Caco-2 (cell line): ENCODE data around the gene B4GALNT2. TPM values are rescaled to one million over a fixed set of nuclear protein-coding genes. Genes with fewer than 3 reads are reported as not detected.

Experiments
- BruUV-seq: library from RNA; stranded (reverse); fragments of 400-500 nt; replicated peaks from 2 replicates; lab custom pipeline; 2021; lab: Mats Ljungman, UMichigan
- CTCF ChIA-PET: fragments of 300-600 bp; sonication (Branson Sonifier 250); formaldehyde crosslinking; loops from one replicate; lab custom pipeline; 2022; ENCODE audit warnings: antibody characterized with exemption; lab: Charles Lee
- POLR2A ChIA-PET: fragments of 300-600 bp; sonication (Branson Sonifier 250); formaldehyde crosslinking; loops from one replicate; lab custom pipeline; 2022; ENCODE audit warnings: antibody characterized with exemption; lab: Charles Lee
- DNase-seq, 2 experiments: peaks; one replicate each; pipeline versions ENCODE4 v3.0.0 to v3.0.0-alpha.2; 2020 to 2022
- H3K27me3 ChIP-seq: replicated peaks from 2 replicates; pipeline ENCODE4 v1.6.0; 2011; ENCODE audit warnings: low read length; ENCODE audit not compliant: control insufficient read depth, insufficient read depth
- H3K36me3 ChIP-seq: 2 replicates; pipeline ENCODE4 v1.5.1; 2011; ENCODE audit warnings: low read length; ENCODE audit not compliant: control insufficient read depth, insufficient read depth
- H3K4me1 ChIP-seq: fragments of 250-450 bp; sonication (Bioruptor Pico); 2 replicates; pipeline ENCODE4 v1.5.1; 2020; ENCODE audit warnings: mild to moderate bottlenecking
- H3K4me3 ChIP-seq: 2 replicates; pipeline ENCODE4 v1.5.1; 2011; ENCODE audit warnings: low read depth, mild to moderate bottlenecking, control low read depth, low read length
- H3K9me3 ChIP-seq: fragments of 250-450 bp; sonication (Bioruptor Pico); 2 replicates; pipeline ENCODE4 v1.5.1; 2020; ENCODE audit warnings: mild to moderate bottlenecking, moderate library complexity
- H3K27ac Mint-ChIP-seq: one replicate; pipeline ENCODE4 v1.8.0; 2022; ENCODE audit warnings: mixed read lengths; ENCODE audit not compliant: unreplicated experiment
- H3K27me3 Mint-ChIP-seq: one replicate; pipeline ENCODE4 v1.8.0; 2022; ENCODE audit warnings: mixed read lengths; ENCODE audit not compliant: insufficient read depth, unreplicated experiment
- H3K36me3 Mint-ChIP-seq: one replicate; pipeline ENCODE4 v1.8.0; 2022; ENCODE audit warnings: mild to moderate bottlenecking, mixed read lengths; ENCODE audit not compliant: insufficient read depth, unreplicated experiment
- H3K4me1 Mint-ChIP-seq: one replicate; pipeline ENCODE4 v1.8.0; 2022; ENCODE audit warnings: low read depth, mixed read lengths; ENCODE audit not compliant: unreplicated experiment
- H3K4me3 Mint-ChIP-seq: one replicate; pipeline ENCODE4 v1.8.0; 2022; ENCODE audit warnings: mild to moderate bottlenecking, moderate library complexity, mixed read lengths; ENCODE audit not compliant: unreplicated experiment
- H3K9me3 Mint-ChIP-seq: one replicate; pipeline ENCODE4 v1.8.0; 2022; ENCODE audit warnings: mixed read lengths; ENCODE audit not compliant: unreplicated experiment
- intact Hi-C: fragments of 100-400 bp; cut with micrococcal nuclease; formaldehyde crosslinking; loops from one replicate; pipeline ENCODE4 v1.10.0; 2022; ENCODE audit not compliant: unreplicated experiment
- total RNA-seq: library from RNA; stranded (reverse); gene quantifications from 2 replicates; pipeline ENCODE4 v1.2.3, GENCODE V29; 2022
- TF ChIP-seq, protein P1 (sequence below), 2 experiments: fragments of 200-600 bp in 1 of 2; IDR thresholded peaks; 1 replicate in 1 of 2; 2 replicates in 1 of 2; pipeline versions ENCODE4 v1.5.1 to v1.8.0; 2011 to 2022; ENCODE audit warnings: antibody characterized with exemption in 1 of 2, control low read depth in 1 of 2, inconsistent platforms in 1 of 2, low read depth in 1 of 2, low read length in 1 of 2, mild to moderate bottlenecking in 1 of 2, moderate library complexity in 1 of 2; ENCODE audit not compliant: insufficient read depth in 1 of 2, severe bottlenecking in 1 of 2, unreplicated experiment in 1 of 2

The B4GALNT2 gene
- total RNA-seq, 1 experiment from 2014 or later, result 1.3 TPM

GRCh38 chr17:49223517-49224197, 91.1 kb downstream of the B4GALNT2 start:
- TF ChIP-seq, protein P1, sequence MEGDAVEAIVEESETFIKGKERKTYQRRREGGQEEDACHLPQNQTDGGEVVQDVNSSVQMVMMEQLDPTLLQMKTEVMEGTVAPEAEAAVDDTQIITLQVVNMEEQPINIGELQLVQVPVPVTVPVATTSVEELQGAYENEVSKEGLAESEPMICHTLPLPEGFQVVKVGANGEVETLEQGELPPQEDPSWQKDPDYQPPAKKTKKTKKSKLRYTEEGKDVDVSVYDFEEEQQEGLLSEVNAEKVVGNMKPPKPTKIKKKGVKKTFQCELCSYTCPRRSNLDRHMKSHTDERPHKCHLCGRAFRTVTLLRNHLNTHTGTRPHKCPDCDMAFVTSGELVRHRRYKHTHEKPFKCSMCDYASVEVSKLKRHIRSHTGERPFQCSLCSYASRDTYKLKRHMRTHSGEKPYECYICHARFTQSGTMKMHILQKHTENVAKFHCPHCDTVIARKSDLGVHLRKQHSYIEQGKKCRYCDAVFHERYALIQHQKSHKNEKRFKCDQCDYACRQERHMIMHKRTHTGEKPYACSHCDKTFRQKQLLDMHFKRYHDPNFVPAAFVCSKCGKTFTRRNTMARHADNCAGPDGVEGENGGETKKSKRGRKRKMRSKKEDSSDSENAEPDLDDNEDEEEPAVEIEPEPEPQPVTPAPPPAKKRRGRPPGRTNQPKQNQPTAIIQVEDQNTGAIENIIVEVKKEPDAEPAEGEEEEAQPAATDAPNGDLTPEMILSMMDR (IDR thresholded peaks at IDR 0.05; ENCODE audit: insufficient read depth in 1 of 2, low read depth in 1 of 2, low read length in 1 of 2, severe bottlenecking in 1 of 2, unreplicated experiment in 1 of 2), result peak; percentile 98 to 100
- no TSS peak for BruUV-seq

DNA sequence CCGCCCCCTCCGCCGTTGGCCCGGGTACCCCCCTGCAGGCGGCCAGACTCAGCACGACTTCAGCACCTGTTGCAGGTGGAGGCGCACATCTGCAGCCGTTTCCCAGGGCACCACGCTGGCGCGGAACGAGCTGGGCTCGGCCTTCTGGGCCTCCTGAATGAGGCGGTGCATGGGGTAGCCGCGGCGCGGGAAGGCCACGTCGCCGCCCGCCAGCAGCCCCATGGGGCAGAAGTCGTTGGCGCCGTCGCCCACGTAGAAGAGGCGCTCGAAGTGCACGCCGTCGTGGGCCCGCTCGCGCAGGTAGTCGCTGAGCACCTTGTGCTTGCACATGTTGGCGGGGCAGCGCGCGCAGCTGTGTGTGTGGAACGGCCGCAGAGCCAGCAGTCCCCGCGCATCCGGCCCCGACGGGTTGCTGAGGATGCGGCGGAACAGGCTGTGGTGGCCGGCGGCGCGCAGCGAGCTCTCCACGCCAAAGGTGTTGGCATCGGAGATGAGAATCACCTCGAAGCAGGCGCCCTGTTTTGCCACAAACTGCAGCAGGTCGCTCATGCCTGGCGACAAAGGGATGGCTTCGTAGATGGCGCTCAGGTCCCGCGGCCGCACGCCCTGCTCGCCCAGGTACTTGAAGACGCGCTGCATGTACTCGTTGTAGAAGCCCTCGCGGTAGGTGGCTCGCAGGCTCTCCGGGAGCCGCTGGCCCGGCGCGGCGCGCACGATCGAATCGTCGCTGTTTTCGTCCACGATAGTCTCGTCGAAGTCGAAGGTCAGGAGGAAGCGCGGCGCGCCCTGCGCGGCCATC, 91.8 kb downstream of the B4GALNT2 start:
- peaks cover 9% of the 10 kb centered on the region for H3K36me3 Mint-ChIP-seq
- H3K4me3 Mint-ChIP-seq, result peak overlapping the region; percentile 86
- H3K27ac Mint-ChIP-seq, result no peak overlapping the region
- Histone ChIP-seq H3K4me3 (peak overlapping the region; percentile 42), H3K27me3 (peaks cover 9% of the 10 kb centered on the region), H3K36me3 (no peaks in the 10 kb centered on the region), H3K4me1 (peaks cover 25% of the 10 kb centered on the region), H3K9me3 (no peaks in the 10 kb centered on the region)
- peaks cover 25% of the 10 kb centered on the region for H3K4me1 Mint-ChIP-seq
- TF ChIP-seq, protein P1 (IDR thresholded peaks at IDR 0.05; ENCODE audit: insufficient read depth in 1 of 2, low read depth in 1 of 2, low read length in 1 of 2, severe bottlenecking in 1 of 2, unreplicated experiment in 1 of 2), result peak in 1 of 2 experiments; percentile 2
- peaks cover 20% of the 10 kb centered on the region for H3K27me3 Mint-ChIP-seq
- no peaks in the 10 kb centered on the region for H3K9me3 Mint-ChIP-seq
- BruUV-seq, result no TSS peak
- peak; percentile 81 to 86 for DNase-seq
- ChIA-PET CTCF (interaction anchor here (0.6 to 1.2 kb wide), 15 partner anchors 11 to 1124 kb away, joined by 3 to 8 read pairs (median 3); no protein-coding TSS in a partner anchor), POLR2A (interaction anchor here (0.6 kb wide), 1 partner anchor 205 kb away, joined by 3 read pairs; no protein-coding TSS in a partner anchor)
- intact Hi-C loops, result loop anchor here (10.0 kb wide), 1 partner anchor 270 kb away; no protein-coding TSS in a partner anchor

More at GRCh38 chr17:49223517-49224197, 91.1 kb downstream of the B4GALNT2 start:
- intact Hi-C loops, result loop anchor here (1.0 to 10.0 kb wide), 4 partner anchors 31 to 269 kb away; no protein-coding TSS in a partner anchor
- Histone ChIP-seq H3K4me1 (peaks cover 25% of the 10 kb centered on the region), H3K4me3 (peak overlapping the region; percentile 42), H3K27me3 (peaks cover 9% of the 10 kb centered on the region), H3K36me3 (no peaks in the 10 kb centered on the region), H3K9me3 (no peaks in the 10 kb centered on the region)
- POLR2A ChIA-PET, result interaction anchor here (0.6 kb wide), 1 partner anchor 204 kb away, joined by 3 read pairs; no protein-coding TSS in a partner anchor
- no peak overlapping the region for H3K27ac Mint-ChIP-seq
- peak overlapping the region; percentile 86 for H3K4me3 Mint-ChIP-seq
- CTCF ChIA-PET, result interaction anchor here (0.6 to 1.2 kb wide), 13 partner anchors 11 to 1123 kb away, joined by 3 to 8 read pairs (median 3); no protein-coding TSS in a partner anchor
- DNase-seq, result peak; percentile 94
- peaks cover 19% of the 10 kb centered on the region for H3K27me3 Mint-ChIP-seq
- peaks cover 4% of the 10 kb centered on the region for H3K36me3 Mint-ChIP-seq
- no peaks in the 10 kb centered on the region for H3K9me3 Mint-ChIP-seq
- peaks cover 21% of the 10 kb centered on the region for H3K4me1 Mint-ChIP-seq

GRCh38 chr17:49224997-49225337, 92.4 kb downstream of the B4GALNT2 start:
- TF ChIP-seq, protein P1 (IDR thresholded peaks at IDR 0.05; ENCODE audit: insufficient read depth in 1 of 2, low read depth in 1 of 2, low read length in 1 of 2, severe bottlenecking in 1 of 2, unreplicated experiment in 1 of 2), result no peak
- intact Hi-C loops, result loop anchor here (5.0 to 10.0 kb wide), 2 partner anchors 93 to 270 kb away; partner anchors contain the start of gene B4GALNT2
- no TSS peak for BruUV-seq
- Histone ChIP-seq H3K27me3 (peaks cover 9% of the 10 kb centered on the region), H3K9me3 (no peaks in the 10 kb centered on the region), H3K4me3 (peak overlapping the region; percentile 42), H3K36me3 (no peaks in the 10 kb centered on the region), H3K4me1 (peaks cover 25% of the 10 kb centered on the region)
- ChIA-PET POLR2A (no interaction called here), CTCF (interaction anchor here (0.6 to 1.1 kb wide), 4 partner anchors 12 to 99 kb away, joined by 3 to 4 read pairs (median 4); no protein-coding TSS in a partner anchor)
- peak overlapping the region; percentile 86 for H3K4me3 Mint-ChIP-seq
- peaks cover 23% of the 10 kb centered on the region for H3K27me3 Mint-ChIP-seq
- no peak overlapping the region for H3K27ac Mint-ChIP-seq
- DNase-seq, result no peak
- no peaks in the 10 kb centered on the region for H3K9me3 Mint-ChIP-seq
- peaks cover 11% of the 10 kb centered on the region for H3K36me3 Mint-ChIP-seq
- peaks cover 25% of the 10 kb centered on the region for H3K4me1 Mint-ChIP-seq
